NCI-H2081 treated with DMSO at 0.1 percent for 48 hours (cell line): Measurements from ENCODE around the gene COL6A1.

Experiments used
- DNase-seq: peaks from one replicate; lab custom pipeline; 2025; lab: John Stamatoyannopoulos, UW

The COL6A1 gene

DNA sequence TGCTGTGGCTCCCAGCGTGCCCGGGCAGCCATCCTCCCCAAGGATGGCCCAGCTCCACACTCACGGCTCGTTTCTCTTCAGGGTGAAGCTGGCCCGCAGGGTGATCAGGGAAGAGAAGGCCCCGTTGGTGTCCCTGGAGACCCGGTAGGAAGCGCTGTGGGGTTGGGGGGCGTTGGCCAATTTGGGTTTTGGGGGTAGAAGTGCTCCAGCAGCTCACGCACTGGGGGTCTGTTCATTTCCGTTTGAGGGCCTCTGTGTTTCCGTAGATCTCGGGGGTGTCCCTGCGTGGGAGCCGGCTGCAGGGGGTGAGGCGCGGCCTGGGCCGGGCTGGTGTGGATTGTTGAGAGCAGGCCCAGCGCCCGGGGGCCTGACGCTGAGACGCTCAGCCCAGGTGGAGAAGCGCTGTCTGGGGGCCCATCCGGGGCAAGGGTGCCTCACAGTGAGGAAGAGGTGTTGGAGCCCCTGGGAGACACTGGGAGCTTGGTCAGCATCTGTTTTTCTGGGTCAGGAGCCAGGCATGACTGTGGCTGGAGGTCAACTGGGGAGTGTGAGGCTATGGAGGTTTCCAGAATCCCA, 12.6 kb downstream of the COL6A1 start:
- no peak for DNase-seq

DNA sequence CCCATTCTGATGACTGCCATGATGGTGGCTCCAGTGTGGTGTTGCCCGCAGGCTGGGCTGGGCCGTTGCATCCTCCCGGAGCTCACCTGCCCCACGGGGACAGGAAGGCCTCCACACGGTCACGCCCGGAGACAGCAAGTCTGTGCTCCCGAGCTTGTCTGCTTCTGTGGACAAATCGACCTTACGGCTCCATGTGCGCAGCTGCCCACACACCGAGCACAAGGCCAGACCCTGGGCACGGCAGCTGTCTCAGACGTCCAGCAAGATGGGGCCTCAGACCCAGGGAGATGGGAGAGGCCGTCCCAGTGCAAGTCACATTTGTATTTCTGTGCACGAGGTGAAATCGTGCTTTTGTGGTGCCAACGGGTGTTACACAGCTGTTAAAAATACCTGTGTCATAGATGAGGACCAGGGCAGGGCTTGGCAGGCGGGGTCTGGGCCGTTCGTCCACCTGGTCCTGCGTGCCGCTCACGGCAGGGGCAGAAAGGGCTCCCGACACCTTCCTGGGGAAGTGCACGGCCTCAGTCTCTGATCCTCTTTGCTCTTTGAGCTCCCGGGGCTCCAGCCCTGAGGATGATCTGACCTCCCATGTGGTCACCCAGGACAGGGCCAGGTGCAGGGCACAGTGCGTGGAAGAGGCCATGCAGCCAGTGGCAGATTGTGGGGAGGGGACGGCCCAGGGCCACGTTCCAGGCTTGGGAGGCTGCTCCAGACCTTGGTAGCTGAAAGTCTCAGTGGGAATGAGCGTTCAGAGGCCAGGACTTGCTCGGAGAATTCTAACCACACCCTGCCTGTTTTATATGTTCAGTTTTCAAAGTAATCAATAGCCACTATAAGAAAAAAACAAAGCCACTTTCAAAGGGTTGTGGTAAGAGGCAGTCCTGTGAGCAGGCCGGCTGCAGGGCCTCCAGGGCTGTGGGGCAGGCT, 13.5 kb downstream of the COL6A1 start:
- no peak for DNase-seq

- DNase-seq: no peak
Observed at GRCh38 chr21:45995686-45996179, 14.2 kb downstream of the COL6A1 start.

DNA sequence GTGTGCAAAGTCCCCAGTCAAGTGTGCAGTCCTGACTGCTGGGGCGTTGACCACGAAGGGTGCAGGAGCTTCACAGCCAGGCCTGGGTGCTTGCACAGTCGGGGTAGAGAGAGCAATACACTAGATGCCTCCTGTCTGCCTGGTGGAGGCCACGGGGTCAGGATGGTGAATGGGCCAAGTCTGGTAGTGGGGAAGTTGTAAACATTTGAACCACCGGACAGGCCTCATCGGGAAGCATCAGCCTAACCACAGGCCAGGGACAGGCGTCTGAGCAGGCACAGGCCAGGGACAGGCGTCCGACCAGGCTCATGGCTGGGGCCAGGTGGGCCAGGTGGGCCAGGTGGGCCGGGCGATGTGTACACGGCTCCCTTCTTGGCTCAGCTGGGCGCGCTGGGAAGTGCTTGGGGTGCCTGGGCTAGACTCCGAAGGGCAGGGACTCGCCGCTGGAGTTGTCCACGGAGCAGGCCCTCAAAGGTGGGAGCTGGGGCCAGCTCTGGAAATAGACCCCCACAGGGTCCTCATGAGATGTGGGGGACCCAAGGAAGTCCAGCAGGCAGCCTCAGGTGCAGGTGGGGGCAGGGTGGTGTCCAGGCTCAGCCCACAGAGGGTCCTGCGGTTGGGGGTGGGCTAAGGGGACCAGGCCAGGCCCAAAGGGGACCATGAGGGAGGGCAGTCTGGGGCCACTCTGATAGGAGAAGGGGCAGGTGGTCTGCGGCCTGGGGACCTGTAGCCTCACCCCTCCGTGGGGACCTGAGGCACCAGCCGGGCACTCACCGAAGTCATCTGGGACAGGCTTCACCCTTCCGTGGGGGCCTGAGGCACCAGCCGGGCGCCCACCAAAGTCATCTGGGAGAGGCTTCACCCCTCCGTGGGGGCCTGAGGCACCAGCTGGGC, 15.0 kb downstream of the COL6A1 start:
- no peak for DNase-seq

DNA sequence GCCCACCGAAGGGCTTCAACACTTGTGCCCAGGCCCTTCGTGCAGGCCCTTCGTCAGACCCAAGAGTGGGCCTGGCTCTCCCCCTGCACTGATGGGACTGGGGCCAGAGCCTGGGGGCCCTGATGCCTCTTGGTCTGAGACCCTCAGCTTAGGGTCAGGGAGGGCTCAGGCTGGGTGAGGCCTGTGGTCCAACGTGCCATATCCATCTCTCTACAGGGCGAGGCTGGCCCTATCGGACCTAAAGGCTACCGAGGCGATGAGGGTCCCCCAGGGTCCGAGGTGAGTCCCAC, 15.6 kb downstream of the COL6A1 start:
- no peak for DNase-seq

DNA sequence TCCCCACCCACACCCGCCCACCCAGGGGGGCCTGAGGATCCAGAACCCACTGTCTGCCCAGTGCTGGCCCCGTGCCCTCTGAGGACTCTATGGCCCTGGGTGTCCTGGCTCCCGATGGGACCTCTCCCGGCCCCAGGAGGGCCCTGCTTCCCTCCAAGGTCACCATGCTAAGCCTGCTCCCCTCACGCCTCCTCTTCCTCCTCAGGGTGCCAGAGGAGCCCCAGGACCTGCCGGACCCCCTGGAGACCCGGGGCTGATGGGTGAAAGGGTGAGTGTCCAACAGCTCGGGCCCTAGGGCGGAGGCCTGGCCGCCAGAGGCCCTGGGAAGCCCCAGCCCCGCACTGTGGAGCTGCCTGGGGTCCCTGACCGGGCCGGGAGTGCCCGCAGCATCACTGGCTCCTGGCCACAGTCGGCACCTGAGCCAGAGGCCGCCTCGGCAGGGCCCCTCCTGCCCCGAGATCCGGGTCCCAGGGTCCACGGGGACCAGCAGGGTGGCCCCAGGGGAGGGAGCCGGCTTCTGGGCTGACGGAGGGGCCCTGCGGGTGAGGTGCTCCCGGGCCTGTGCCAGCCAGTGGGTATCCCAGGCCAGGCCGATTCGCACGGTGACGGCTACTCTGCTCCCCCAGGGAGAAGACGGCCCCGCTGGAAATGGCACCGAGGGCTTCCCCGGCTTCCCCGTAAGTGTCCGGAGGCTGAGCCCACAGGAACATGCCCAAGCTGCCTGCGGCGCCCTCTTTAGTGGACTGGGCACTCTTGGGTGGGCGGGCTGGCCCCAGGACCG, 16.1 kb downstream of the COL6A1 start:
- no peak for DNase-seq

DNA sequence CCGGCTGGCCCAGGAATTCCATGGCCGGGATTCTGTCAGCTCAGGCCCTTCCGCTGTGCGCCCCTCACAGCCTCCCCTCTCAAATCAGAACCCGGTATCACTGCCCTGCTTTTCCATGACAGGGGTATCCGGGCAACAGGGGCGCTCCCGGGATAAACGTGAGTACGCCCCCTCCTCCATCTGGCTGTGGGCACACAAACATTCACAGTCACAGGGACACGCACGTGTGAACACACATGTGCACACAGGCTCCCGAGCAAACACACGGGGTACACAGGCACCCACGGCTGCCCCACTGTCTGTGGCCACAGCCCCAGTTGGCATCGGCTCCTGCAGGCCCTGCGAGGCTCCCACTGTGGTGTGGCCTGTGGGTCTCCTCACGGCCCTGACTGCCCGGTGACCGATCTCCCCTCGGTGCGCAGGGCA, 16.7 kb downstream of the COL6A1 start:
- no peak for DNase-seq

DNA sequence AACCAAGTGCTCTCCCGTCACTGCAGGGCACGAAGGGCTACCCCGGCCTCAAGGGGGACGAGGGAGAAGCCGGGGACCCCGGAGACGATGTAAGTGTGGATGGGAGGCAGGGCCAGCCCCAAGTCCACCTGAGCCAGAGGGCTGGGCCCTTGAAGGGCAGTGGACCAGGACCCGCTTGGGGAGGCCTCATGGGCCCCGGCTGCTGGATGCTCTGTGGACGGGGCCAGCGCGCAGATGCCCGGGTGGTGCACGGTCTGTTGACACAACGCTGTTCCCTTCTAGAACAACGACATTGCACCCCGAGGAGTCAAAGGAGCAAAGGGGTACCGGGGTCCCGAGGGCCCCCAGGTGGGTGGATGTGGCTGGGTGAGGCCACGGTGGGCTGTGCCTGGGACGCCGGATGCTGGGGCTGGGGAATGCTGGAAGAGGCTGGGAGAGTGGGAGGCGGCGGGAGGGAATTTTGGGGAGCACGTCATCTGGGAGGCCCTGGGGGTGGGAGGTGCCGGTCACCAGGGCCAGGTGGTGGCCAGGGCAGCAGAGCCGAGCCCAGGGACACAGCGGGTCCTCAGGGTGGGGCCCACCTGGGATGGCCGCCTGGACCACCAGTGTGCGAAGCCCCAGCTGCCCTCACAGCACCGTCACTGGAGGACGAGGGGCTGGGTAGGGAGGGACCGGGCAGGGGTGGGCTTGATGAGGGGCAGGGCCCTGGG, 17.5 kb downstream of the COL6A1 start:
- DNase-seq: no peak

DNA sequence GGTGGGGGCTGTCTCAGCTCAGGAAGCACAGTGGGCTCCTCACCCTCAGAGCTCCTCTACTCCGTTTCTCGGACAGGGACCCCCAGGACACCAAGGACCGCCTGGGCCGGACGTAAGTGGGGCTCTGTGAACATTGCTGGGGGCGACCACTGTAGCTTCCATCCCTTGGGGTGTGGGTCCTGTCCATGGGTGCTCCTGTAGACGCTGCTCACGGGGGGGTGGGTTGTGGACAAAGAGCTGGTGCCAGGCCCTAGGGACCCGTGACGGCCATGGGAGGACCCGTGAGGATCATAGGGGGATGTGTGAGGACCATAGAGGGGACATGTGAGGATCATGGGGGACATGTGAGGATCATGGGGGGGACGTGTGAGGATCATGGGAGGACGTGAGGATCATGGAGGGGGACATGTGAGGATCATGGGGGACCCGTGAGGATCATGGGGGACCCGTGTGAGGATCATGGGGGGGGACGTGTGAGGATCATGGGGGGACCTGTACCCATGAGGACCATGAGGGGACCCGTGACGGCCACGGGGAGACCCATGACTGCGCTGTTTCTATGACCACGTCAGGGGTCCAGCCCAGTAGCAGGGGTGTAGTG, 18.1 kb downstream of the COL6A1 start:
- DNase-seq: no peak

DNA sequence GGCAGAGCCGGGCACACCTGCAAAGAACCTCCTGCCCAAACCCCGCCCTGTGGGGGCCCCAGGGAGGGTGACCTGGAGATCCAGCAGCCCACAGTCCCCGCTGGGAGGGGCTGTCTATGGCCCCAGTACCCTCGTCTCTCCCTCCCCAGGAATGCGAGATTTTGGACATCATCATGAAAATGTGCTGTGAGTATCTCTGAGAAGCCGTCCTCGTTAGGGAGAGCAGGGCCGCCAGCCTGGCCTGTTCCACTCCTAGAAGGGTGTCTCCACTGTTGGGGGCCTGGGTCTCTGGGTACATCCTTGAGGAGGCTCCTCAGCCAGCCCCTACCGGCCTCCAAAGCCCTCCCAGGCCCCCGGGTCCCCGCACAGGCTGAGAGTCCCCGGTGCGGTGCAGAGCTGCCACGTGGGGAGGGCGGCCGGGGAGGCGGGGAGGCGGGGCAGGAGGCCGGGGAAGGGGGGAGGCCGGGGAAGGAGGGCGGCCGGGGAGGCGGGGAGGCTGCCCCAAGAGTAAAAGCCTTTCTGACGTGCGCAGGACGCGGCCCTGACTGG, 18.7 kb downstream of the COL6A1 start:
- no peak for DNase-seq

DNA sequence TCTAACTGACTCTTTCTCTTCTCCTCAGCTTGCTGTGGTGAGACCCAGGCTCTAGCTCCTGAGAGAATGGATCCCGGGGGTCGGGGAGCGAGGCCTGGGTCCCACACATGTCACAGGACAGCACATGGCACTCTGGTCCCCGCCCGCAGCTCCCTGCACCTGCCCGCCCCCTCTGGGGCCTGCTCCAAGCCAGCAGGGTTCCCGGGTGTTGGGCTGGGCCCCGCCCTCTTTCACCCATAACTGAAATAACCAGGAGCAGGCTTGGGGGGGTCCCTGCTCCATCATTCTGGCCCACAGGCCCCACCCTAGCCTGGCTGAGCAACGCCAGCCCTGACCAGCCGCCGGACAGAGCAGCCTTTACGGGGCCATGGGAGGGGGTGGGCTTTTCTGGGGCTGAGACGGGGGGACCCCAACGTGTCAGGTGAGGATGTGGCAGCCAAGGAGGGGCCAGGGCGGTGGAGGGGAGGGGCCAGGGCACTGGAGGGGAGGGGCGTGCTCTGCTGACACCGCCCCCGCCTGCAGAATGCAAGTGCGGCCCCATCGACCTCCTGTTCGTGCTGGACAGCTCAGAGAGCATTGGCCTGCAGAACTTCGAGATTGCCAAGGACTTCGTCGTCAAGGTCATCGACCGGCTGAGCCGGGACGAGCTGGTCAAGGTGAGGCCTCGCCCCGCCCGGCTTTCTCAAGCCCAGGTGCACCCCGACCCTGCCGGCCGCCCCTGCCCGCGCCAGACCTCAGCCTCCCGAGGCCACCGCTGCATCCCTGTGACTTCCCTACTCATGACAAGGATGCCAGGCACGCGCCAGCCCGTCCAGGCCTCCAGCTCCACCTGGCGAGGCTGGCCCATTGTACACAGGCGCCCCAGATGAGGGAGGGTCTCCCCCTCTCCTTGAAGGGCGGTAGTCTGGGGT, 19.4 kb downstream of the COL6A1 start:
- no peak for DNase-seq

- no peak for DNase-seq
Observed at GRCh38 chr21:46001821-46002681, 20.5 kb downstream of the COL6A1 start.

DNA sequence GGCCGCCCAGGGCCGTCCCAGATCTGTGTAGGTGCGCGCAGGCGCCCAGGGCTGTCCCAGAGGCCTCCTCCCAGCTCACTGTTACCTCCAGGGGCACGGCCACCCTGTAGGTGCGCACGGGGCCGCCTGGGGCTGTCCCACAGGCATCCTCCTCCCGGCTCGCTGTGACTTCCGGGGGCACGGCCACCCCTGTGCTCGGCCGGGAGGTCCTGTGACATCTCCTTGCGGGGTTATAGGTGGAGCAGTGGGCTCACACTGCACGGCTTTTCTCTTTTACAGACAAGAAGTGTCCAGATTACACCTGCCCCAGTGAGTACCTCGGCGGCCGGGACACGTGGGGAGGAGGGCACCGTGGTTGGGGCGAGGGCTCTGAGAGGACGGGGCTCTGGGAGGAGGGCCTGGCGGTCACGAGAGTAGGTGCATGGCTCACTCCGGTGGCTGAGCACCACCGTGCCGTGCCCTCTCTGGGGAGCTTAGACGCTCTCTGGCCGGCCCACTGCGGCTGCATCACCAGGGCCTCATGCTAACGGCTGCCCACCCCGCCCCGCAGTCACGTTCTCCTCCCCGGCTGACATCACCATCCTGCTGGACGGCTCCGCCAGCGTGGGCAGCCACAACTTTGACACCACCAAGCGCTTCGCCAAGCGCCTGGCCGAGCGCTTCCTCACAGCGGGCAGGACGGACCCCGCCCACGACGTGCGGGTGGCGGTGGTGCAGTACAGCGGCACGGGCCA, 21.4 kb downstream of the COL6A1 start:
- DNase-seq: no peak

DNA sequence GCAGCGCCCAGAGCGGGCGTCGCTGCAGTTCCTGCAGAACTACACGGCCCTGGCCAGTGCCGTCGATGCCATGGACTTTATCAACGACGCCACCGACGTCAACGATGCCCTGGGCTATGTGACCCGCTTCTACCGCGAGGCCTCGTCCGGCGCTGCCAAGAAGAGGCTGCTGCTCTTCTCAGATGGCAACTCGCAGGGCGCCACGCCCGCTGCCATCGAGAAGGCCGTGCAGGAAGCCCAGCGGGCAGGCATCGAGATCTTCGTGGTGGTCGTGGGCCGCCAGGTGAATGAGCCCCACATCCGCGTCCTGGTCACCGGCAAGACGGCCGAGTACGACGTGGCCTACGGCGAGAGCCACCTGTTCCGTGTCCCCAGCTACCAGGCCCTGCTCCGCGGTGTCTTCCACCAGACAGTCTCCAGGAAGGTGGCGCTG, 22.0 kb downstream of the COL6A1 start:
- DNase-seq: no peak

DNA sequence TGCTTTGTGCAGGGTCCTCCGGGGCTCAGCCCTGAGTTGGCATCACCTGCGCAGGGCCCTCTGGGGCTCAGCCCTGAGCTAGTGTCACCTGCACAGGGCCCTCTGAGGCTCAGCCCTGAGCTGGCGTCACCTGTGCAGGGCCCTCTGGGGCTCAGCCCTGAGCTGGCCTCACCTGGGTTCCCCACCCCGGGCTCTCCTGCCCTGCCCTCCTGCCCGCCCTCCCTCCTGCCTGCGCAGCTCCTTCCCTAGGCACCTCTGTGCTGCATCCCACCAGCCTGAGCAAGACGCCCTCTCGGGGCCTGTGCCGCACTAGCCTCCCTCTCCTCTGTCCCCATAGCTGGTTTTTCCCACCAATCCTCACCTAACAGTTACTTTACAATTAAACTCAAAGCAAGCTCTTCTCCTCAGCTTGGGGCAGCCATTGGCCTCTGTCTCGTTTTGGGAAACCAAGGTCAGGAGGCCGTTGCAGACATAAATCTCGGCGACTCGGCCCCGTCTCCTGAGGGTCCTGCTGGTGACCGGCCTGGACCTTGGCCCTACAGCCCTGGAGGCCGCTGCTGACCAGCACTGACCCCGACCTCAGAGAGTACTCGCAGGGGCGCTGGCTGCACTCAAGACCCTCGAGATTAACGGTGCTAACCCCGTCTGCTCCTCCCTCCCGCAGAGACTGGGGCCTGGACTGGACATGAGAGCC, 22.7 kb downstream of the COL6A1 start:
- DNase-seq: no peak

DNA sequence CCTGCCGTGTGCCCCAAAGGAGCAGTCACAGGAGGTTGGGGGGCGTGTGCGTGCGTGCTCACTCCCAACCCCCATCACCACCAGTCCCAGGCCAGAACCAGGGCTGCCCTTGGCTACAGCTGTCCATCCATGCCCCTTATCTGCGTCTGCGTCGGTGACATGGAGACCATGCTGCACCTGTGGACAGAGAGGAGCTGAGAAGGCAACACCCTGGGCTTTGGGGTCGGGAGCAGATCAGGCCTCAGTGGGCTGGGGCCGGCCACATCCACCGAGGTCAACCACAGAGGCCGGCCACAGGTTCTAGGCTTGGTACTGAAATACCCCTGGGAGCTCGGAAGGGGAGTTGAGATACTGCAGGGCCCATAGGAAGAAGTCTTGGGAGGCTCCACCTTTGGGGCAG, 23.5 kb downstream of the COL6A1 start:
- no peak for DNase-seq

GRCh38 chr21:46005481-46005881, 23.9 kb downstream of the COL6A1 start:
- no peak for DNase-seq
